ENCODE results near the gene MAP2K4.

The MAP2K4 gene

GRCh38 chr17:12178644-12179330 lies 158.1 kb downstream of the MAP2K4 start:
- no peak for DNase-seq

GRCh38 chr17:12180644-12181261 lies 160.1 kb downstream of the MAP2K4 start:
- peak in 1 of 5 experiments; percentile 38 for DNase-seq

GRCh38 chr17:12187658-12188057 lies 167.0 kb downstream of the MAP2K4 start:
- no peak for DNase-seq

- no peak for DNase-seq
Observed at GRCh38 chr17:12193144-12193735, 172.6 kb downstream of the MAP2K4 start.
